A673 (cell line): ENCODE data around the gene ZNF76.

Experiments
- EZH2 ChIP-seq: fragments of 200-600 bp; sonication (generic); IDR thresholded peaks from 2 replicates; pipeline ENCODE4 v1.6.1; 2017; ENCODE audit warnings: borderline replicate concordance, low read depth, mild to moderate bottlenecking, mixed read lengths, antibody characterized with exemption, low read length; ENCODE audit not compliant: poor library complexity, severe bottlenecking
- TF ChIP-seq, protein P1 (sequence below): fragments of 300-800, 200-600 bp; sonication (generic); conservative IDR thresholded peaks from 2 replicates; pipeline ENCODE4 v1.5.1; 2017; ENCODE audit warnings: low read depth, mild to moderate bottlenecking, antibody characterized with exemption, low read length, moderate library complexity, mixed read lengths

DNA sequence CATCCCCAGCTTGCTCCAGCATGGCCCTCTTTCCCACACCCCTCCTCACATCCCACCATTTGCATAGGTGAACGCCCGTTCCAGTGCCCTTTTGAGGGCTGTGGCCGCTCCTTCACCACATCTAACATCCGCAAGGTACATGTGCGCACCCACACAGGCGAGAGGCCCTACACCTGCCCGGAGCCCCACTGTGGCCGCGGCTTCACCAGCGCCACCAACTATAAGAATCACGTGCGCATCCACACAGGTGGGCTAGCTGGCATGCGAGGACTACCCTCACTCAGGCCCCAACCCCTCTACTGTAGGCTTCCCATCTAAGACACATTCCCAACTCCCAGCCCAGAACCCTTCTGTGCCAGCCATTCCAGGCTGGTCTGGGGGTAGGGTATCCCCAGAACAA is 32.0 kb downstream of the ZNF76 start:
- TF ChIP-seq, protein P1, sequence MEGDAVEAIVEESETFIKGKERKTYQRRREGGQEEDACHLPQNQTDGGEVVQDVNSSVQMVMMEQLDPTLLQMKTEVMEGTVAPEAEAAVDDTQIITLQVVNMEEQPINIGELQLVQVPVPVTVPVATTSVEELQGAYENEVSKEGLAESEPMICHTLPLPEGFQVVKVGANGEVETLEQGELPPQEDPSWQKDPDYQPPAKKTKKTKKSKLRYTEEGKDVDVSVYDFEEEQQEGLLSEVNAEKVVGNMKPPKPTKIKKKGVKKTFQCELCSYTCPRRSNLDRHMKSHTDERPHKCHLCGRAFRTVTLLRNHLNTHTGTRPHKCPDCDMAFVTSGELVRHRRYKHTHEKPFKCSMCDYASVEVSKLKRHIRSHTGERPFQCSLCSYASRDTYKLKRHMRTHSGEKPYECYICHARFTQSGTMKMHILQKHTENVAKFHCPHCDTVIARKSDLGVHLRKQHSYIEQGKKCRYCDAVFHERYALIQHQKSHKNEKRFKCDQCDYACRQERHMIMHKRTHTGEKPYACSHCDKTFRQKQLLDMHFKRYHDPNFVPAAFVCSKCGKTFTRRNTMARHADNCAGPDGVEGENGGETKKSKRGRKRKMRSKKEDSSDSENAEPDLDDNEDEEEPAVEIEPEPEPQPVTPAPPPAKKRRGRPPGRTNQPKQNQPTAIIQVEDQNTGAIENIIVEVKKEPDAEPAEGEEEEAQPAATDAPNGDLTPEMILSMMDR = no peak
- TF ChIP-seq EZH2 = no peak
